OCI-LY1 (cell line): ENCODE results near the gene RNF114.

ENCODE experiments used
- H2AFZ ChIP-seq: fragments of 200-600 bp; sonication (generic), shearing (Covaris generic); 2 replicates; pipeline ENCODE4 v1.6.0; 2014; ENCODE audit warnings: antibody characterized with exemption, mild to moderate bottlenecking, low read length
- H3F3A ChIP-seq: fragments of 200-600 bp; sonication (generic), shearing (Covaris generic); 2 replicates; pipeline ENCODE4 v1.6.0; 2014; ENCODE audit warnings: mild to moderate bottlenecking, antibody characterized with exemption, low read length, moderate library complexity; ENCODE audit not compliant: insufficient read depth
- H3K27ac ChIP-seq: fragments of 200-600 bp; sonication (generic); 2 replicates; pipeline ENCODE4 v1.5.1; 2014; ENCODE audit warnings: low read length, mixed run types, mild to moderate bottlenecking, low read depth; ENCODE audit not compliant: poor library complexity, severe bottlenecking
- H3K27me3 ChIP-seq: fragments of 200-600 bp; sonication (generic); 2 replicates; pipeline ENCODE4 v1.6.0; 2014; ENCODE audit warnings: antibody characterized with exemption, mild to moderate bottlenecking, low read length, moderate library complexity; ENCODE audit not compliant: insufficient read depth
- H3K36me3 ChIP-seq: fragments of 200-600 bp; sonication (generic); 2 replicates; pipeline ENCODE4 v1.6.1; 2014; ENCODE audit warnings: mild to moderate bottlenecking, antibody characterized with exemption, low read length, moderate library complexity, mixed read lengths; ENCODE audit not compliant: insufficient read depth
- H3K4me1 ChIP-seq: fragments of 200-600 bp; sonication (generic); 2 replicates; pipeline ENCODE4 v1.5.1; 2014; ENCODE audit warnings: mild to moderate bottlenecking, low read length, moderate library complexity; ENCODE audit not compliant: insufficient read depth, severe bottlenecking
- H3K4me2 ChIP-seq: fragments of 200-600 bp; sonication (generic), shearing (Covaris generic); 2 replicates; pipeline ENCODE4 v1.6.1; 2014; ENCODE audit warnings: low read length
- H3K4me3 ChIP-seq: fragments of 200-600 bp; sonication (generic); 2 replicates; pipeline ENCODE4 v1.5.1; 2014; ENCODE audit warnings: low read length, low read depth, mild to moderate bottlenecking, mixed read lengths; ENCODE audit not compliant: poor library complexity, severe bottlenecking
- H3K79me2 ChIP-seq: fragments of 200-600 bp; shearing (Covaris generic); 2 replicates; pipeline ENCODE4 v1.6.1; 2016; ENCODE audit warnings: mixed run types, low read length, mixed read lengths; ENCODE audit not compliant: insufficient read depth
- H3K9ac ChIP-seq: fragments of 200-600 bp; sonication (generic), shearing (Covaris generic); 2 replicates; pipeline ENCODE4 v1.6.1; 2014; ENCODE audit warnings: mild to moderate bottlenecking, low read length, mixed read lengths
- H3K9me2 ChIP-seq: fragments of 200-600 bp; sonication (generic), shearing (Covaris generic); 2 replicates; pipeline ENCODE4 v1.6.1; 2014; ENCODE audit warnings: low read depth, mild to moderate bottlenecking, low read length, mixed read lengths
- H3K9me3 ChIP-seq: fragments of 200-600 bp; shearing (Covaris generic); 2 replicates; pipeline ENCODE4 v1.6.1; 2014; ENCODE audit warnings: low read length, mixed read lengths
- H4K20me1 ChIP-seq: fragments of 200-600 bp; sonication (generic), shearing (Covaris generic); 2 replicates; pipeline ENCODE4 v1.6.0; 2016; ENCODE audit warnings: mild to moderate bottlenecking, low read length; ENCODE audit not compliant: insufficient read depth
- CTCF ChIP-seq: fragments of 200-600 bp; sonication (generic), shearing (Covaris generic); IDR thresholded peaks from 2 replicates; pipeline ENCODE4 v1.5.1; 2017; ENCODE audit warnings: mild to moderate bottlenecking, antibody characterized with exemption, low read length, moderate library complexity, mixed read lengths
- EZH2 ChIP-seq: fragments of 200-600 bp; sonication (generic), shearing (Covaris generic); IDR thresholded peaks from 2 replicates; pipeline ENCODE4 v1.8.0; 2017; ENCODE audit warnings: borderline replicate concordance, mixed run types, mild to moderate bottlenecking, antibody characterized with exemption, low read length, moderate library complexity, mixed read lengths

RNF114 gene

GRCh38 chr20:49945701-49946477, 9.7 kb downstream of the RNF114 start:
- H3K9me2 ChIP-seq: no peaks in the 10 kb centered on the region
- H3K9ac ChIP-seq: no peak overlapping the region
- H3K4me1 ChIP-seq: no peaks in the 10 kb centered on the region
- no peak overlapping the region for H3K4me2 ChIP-seq
- H3K27ac ChIP-seq: no peak overlapping the region
- no peak overlapping the region for H3K4me3 ChIP-seq
- H3K9me3 ChIP-seq: no peaks in the 10 kb centered on the region
- no peak overlapping the region for H2AFZ ChIP-seq
- H3K36me3 ChIP-seq: peaks cover 91% of the 10 kb centered on the region
- H3K79me2 ChIP-seq: peaks cover 21% of the 10 kb centered on the region
- TF ChIP-seq CTCF (no peak), EZH2 (no peak)
- H4K20me1 ChIP-seq: no peaks in the 10 kb centered on the region
- no peaks in the 10 kb centered on the region for H3K27me3 ChIP-seq
- H3F3A ChIP-seq: no peaks in the 10 kb centered on the region

GRCh38 chr20:49948178-49948577, 12.0 kb downstream of the RNF114 start:
- Histone ChIP-seq H3K27ac (no peak overlapping the region), H3K4me1 (no peaks in the 10 kb centered on the region), H3K79me2 (peaks cover under 1% of the 10 kb centered on the region; the same call in 1 of the 2 replicates), H3K4me3 (no peak overlapping the region), H4K20me1 (no peaks in the 10 kb centered on the region), H3K9me3 (no peaks in the 10 kb centered on the region), H3F3A (no peaks in the 10 kb centered on the region), H3K4me2 (no peak overlapping the region), H3K27me3 (no peaks in the 10 kb centered on the region), H3K36me3 (peaks cover 90% of the 10 kb centered on the region), H3K9ac (no peak overlapping the region), H3K9me2 (no peaks in the 10 kb centered on the region), H2AFZ (no peak overlapping the region)
- no peak for TF ChIP-seq EZH2
- no peak for TF ChIP-seq CTCF

- H3K4me3 ChIP-seq: no peak overlapping the region
- no peak overlapping the region for H3K9ac ChIP-seq
- no peaks in the 10 kb centered on the region for H3K9me3 ChIP-seq
- no peaks in the 10 kb centered on the region for H4K20me1 ChIP-seq
- no peaks in the 10 kb centered on the region for H3K79me2 ChIP-seq
- H3K27ac ChIP-seq: no peak overlapping the region
- no peaks in the 10 kb centered on the region for H3K27me3 ChIP-seq
- no peak overlapping the region for H3K4me2 ChIP-seq
- H3K4me1 ChIP-seq: no peaks in the 10 kb centered on the region
- no peaks in the 10 kb centered on the region for H3F3A ChIP-seq
- no peaks in the 10 kb centered on the region for H3K9me2 ChIP-seq
- peaks cover 93% of the 10 kb centered on the region for H3K36me3 ChIP-seq
- H2AFZ ChIP-seq: no peak overlapping the region
- TF ChIP-seq CTCF: no peak
- TF ChIP-seq EZH2: no peak
Observed at GRCh38 chr20:49948809-49949507, 12.8 kb downstream of the RNF114 start.
